GM15510 (cell line): Measurements from ENCODE around the gene ELMOD1.

ENCODE experiments used
- POLR2A ChIP-seq: IDR thresholded peaks from 3 replicates; pipeline ENCODE4 v1.6.1; 2011; ENCODE audit warnings: borderline replicate concordance; ENCODE audit not compliant: insufficient read length; ENCODE audit errors: extremely low read depth

ELMOD1 gene

DNA sequence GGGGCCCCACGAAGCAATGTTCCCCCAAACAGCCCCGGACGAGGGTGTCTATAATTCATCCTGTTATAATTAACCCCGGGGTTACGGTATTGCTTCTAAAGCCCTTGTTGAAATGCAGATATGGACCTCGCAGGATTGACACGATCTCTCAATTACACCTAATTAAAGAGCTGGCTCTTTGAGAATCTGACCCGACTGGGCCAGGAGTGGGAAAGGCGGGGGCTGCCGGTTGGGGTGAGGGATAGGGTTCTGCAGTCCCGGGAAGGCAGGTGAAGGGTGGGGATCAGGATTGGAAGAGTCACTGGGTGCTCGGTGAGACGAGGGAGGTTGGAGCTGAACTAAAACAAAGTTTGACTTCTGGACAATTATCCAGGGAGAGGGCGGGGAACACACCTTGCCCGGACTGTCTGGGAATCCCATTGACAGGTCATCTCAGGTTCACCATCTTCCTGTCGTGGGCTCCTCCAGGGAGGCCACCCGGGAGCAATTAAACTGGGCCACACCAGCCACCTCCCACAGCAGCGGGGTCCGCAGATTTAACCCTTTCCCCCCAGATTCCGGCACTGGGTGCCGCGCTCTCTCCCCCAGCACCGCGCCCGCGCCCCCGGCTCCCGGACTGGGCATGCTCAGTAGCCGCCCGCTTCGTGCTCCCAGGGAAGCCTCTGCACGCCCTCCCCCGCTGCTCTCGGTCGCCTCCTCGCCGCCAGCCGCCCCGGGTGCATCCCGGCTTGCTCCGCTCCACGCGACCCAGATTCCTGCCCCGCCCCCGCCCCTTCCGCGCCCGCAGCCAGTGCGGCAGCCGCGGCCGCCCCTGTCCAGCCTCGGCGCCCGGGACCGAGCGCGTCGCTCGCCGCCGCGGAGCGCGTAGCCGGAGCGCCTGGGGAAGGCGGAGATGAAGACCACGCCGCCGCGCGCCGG lies at the start of gene ELMOD1:
Gene ELMOD1, plus strand, starts transcription at position 688 of the 918 bp plus-strand sequence. CDS start 27,043 bp downstream, outside the sequence.
- TF ChIP-seq POLR2A: no peak

DNA sequence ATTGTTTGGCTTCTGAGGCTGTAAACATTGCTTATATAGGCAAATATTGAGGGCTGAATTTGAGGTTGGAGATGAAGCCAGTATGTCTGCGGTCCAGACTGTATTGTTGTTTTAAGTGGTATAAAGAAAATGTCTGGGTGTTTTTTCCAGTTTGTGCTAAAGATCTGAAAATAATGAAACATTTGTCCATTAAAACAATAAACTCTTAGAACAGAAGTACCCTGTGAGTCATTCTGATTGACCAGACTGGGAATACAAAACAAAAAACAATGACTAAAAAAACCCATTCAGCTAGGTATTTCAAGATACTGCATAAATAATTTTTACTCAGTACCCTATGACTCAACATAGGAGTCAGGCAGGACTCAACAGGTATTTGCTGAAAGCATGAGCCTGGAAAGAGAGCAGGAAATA lies 45.8 kb upstream of the ELMOD1 start:
- TF ChIP-seq POLR2A: no peak

DNA sequence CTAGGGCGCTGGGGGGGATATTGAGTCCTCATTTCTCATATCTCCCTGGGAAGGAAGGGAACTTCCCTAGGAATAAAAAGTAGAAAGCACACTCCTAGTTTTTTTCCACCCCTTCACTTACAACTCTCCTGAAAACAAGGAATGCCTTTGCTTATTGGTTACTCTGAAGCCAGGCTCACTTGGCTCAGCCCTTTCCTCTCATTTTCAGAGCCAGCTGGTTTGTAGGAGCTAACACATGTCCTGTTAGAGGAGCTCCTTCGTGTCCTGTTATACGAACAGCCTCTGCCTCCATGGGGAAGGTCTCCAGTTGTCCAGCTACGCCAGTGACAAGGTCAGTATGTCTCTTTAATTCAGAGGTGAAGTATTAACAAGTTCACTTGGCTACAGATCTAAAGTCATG lies 43.0 kb upstream of the ELMOD1 start:
- no peak for TF ChIP-seq POLR2A

- no peak for TF ChIP-seq POLR2A
Measured at GRCh38 chr11:107549253-107549953, 41.5 kb upstream of the ELMOD1 start.

GRCh38 chr11:107549954-107550285 lies 41.0 kb upstream of the ELMOD1 start:
- TF ChIP-seq POLR2A: no peak

- TF ChIP-seq POLR2A: no peak
Measured at GRCh38 chr11:107550304-107550703, 40.6 kb upstream of the ELMOD1 start.

- TF ChIP-seq POLR2A: no peak
Measured at GRCh38 chr11:107561688-107562087, 29.3 kb upstream of the ELMOD1 start.

GRCh38 chr11:107562647-107563208 lies 28.2 kb upstream of the ELMOD1 start:
- no peak for TF ChIP-seq POLR2A

GRCh38 chr11:107563702-107564101 lies 27.2 kb upstream of the ELMOD1 start:
- no peak for TF ChIP-seq POLR2A

DNA sequence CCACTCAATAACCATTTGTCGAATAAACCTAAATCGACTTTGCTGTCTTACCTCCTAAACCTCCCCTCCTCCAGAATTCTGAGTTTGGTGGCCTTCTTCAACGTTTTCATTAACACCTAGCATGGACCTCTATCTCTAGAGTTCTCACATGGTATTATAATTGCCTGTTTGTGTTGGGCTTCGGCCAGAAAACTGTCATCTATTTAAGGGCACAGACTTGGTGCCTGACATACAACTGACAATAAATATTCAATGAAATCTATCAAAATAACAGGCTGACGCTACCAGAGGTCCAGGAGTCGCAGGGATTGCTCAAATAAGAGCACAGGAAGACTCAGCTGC lies 26.1 kb upstream of the ELMOD1 start:
- no peak for TF ChIP-seq POLR2A

GRCh38 chr11:107565219-107565937 lies 25.6 kb upstream of the ELMOD1 start, which contains the start of gene ALKBH8:
TSS of gene ALKBH8 (minus strand) at chr11:107565735. CDS start at chr11:107560893, 4,842 bp downstream.
- peak; percentile 58 for TF ChIP-seq POLR2A

DNA sequence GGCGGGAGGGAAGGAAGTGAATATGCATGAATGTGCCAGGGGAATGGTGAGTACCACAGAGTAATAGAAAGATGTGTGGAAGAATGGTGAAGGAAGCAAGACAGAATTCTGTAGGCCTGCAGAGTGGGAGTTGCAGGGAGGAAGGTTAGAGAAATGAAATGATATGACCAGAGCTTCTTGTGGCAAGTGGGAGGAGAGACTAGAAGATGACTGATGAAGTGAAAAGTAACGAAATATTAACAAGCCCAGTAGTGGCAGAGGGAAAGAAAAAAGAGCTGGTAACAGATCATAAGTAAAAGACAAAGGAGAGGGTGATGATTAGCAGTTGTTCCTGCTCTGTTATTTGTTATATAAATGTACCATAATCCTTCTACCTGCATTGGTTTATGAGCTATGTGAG lies 24.4 kb upstream of the ELMOD1 start:
- no peak for TF ChIP-seq POLR2A

DNA sequence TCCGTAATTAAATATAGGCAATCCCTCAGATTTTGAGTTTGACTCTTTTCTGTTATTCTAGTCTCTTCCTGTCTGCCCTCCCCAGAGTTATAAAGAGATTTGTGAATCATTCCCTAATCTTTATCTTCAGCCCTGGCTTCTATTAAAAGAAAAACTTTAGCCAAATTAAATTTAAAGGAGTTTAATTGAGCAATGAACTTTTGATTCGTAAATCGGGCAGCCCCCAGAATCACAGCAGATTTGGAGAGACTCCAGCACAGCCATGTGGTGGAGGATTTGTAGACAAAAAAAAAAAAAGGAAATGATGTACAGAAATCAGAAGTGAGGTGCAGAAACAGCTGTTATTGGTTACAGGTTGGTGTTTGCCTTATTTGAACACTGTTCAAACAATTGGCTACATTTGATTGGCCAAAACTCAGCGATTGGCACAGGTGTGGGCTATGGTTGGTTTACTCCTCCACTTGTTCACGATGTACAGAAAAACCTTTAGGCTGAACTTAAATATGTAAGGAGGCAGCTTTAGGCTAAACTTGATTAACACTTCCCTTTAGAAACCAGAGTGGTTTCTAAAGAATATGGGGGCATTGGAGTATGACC lies 23.1 kb upstream of the ELMOD1 start:
- no peak for TF ChIP-seq POLR2A

DNA sequence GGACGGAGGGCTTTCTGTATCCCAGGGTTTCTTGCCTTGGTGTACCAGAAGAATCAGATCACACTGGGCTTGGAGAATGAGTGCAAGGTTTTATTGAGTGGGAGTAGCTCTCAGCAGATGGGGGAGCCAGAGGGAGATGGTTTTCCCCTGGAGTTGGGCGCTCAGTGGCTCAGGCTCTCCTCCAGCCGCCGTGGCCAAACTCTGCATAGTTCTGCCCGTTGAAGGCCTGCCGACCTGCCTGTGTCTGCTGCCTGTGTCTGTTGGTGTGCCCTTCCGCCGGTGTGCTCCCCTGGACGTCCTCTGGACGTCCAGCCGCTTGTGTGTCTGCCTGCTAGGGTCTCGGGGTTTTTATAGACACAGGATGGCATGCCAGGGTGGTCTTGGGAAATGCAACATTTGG lies 20.9 kb upstream of the ELMOD1 start:
- no peak for TF ChIP-seq POLR2A
